KMS-11 (cell line): Measurements from ENCODE around the gene ADAM12.

Source experiments
- H2AFZ ChIP-seq: fragments of 200-600 bp; sonication (generic); 2 replicates; pipeline ENCODE4 v1.6.1; 2016; ENCODE audit warnings: antibody characterized with exemption, mixed run types, low read depth
- H3K27ac ChIP-seq: fragments of 200-600 bp; sonication (generic); 2 replicates; pipeline ENCODE4 v1.6.1; 2016; ENCODE audit warnings: mild to moderate bottlenecking, mixed run types
- H3K27me3 ChIP-seq: fragments of 200-600 bp; sonication (generic); 2 replicates; pipeline ENCODE4 v1.6.1; 2017; ENCODE audit warnings: mild to moderate bottlenecking, low read depth, mixed run types, moderate library complexity; ENCODE audit not compliant: insufficient read depth
- H3K36me3 ChIP-seq: fragments of 200-600 bp; sonication (generic); 2 replicates; pipeline ENCODE4 v1.6.1; 2017; ENCODE audit warnings: mild to moderate bottlenecking, mixed run types; ENCODE audit not compliant: insufficient read depth
- H3K4me1 ChIP-seq: fragments of 200-600 bp; sonication (generic); 2 replicates; pipeline ENCODE4 v1.6.1; 2016; ENCODE audit warnings: mild to moderate bottlenecking, low read depth, mixed run types; ENCODE audit not compliant: poor library complexity, severe bottlenecking
- H3K4me2 ChIP-seq: fragments of 200-600 bp; sonication (generic); 2 replicates; pipeline ENCODE4 v1.7.0; 2016; ENCODE audit warnings: mild to moderate bottlenecking, mixed run types
- H3K4me3 ChIP-seq: fragments of 200-600 bp; sonication (generic); IDR thresholded peaks from 2 replicates; pipeline ENCODE4 v1.6.1; 2017; ENCODE audit warnings: low read depth, low read length, mixed read lengths; ENCODE audit not compliant: insufficient read depth
- H3K79me2 ChIP-seq: fragments of 200-600 bp; sonication (generic); 2 replicates; pipeline ENCODE4 v1.6.1; 2016; ENCODE audit warnings: low read depth, mixed run types; ENCODE audit not compliant: insufficient read depth
- H3K9ac ChIP-seq: fragments of 200-600 bp; sonication (generic); 2 replicates; pipeline ENCODE4 v1.6.1; 2016; ENCODE audit warnings: mild to moderate bottlenecking, mixed run types
- H4K20me1 ChIP-seq: fragments of 200-600 bp; sonication (generic); 2 replicates; pipeline ENCODE4 v1.6.1; 2016; ENCODE audit warnings: mild to moderate bottlenecking, mixed run types; ENCODE audit not compliant: insufficient read depth
- TF ChIP-seq, protein P1 (sequence below): fragments of 200-600 bp; sonication (generic); conservative IDR thresholded peaks from 2 replicates; pipeline ENCODE4 v1.6.1; 2017; ENCODE audit warnings: low read depth, mild to moderate bottlenecking, antibody characterized with exemption, low read length, moderate library complexity, mixed read lengths

Gene ADAM12

DNA sequence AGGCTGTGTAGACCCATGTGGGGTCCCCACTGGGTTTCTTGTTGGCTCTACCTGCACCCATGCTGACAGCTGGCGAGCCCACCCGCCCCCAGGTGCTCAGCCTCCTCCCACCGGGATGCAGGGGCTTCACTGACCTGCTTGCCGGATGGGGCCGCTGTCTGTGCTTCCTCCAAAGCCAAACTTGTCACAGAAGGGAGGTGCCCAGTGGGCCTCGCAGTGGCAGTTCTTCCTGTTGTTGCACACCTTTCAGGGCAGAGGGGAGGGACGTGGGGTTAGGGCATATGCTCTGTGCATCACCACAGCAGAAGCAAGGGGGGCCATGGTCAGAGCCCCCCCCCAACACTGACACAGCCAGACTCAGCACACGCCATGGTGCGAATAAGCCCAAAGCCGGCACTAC is 345.4 kb downstream of the ADAM12 start:
- no peak overlapping the region for H3K27ac ChIP-seq
- H3K27me3 ChIP-seq: no peaks in the 10 kb centered on the region

DNA sequence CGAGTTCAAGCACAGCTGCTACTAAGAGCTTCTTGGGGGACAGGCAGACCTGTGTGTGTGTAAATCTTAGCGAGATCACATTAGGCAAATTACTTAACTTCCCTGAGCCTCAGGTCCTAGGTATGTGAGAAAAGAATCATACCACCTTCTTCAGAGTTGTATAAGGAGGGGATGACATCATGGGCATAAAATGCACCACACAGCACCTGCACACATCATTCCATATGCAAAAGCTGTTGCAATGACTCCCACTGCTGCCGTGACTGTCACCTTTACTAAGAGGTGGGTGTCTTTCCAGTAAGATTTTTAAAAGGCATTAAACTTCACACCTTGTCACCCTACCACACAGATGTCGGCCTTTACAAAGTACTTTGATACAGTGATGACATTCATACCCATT is 345.9 kb downstream of the ADAM12 start:
- no peaks in the 10 kb centered on the region for H3K36me3 ChIP-seq
- H4K20me1 ChIP-seq: no peaks in the 10 kb centered on the region
- H3K4me1 ChIP-seq: no peaks in the 10 kb centered on the region
- H3K27me3 ChIP-seq: no peaks in the 10 kb centered on the region
- no peak overlapping the region for H2AFZ ChIP-seq
- H3K79me2 ChIP-seq: no peaks in the 10 kb centered on the region
- TF ChIP-seq, protein P1, sequence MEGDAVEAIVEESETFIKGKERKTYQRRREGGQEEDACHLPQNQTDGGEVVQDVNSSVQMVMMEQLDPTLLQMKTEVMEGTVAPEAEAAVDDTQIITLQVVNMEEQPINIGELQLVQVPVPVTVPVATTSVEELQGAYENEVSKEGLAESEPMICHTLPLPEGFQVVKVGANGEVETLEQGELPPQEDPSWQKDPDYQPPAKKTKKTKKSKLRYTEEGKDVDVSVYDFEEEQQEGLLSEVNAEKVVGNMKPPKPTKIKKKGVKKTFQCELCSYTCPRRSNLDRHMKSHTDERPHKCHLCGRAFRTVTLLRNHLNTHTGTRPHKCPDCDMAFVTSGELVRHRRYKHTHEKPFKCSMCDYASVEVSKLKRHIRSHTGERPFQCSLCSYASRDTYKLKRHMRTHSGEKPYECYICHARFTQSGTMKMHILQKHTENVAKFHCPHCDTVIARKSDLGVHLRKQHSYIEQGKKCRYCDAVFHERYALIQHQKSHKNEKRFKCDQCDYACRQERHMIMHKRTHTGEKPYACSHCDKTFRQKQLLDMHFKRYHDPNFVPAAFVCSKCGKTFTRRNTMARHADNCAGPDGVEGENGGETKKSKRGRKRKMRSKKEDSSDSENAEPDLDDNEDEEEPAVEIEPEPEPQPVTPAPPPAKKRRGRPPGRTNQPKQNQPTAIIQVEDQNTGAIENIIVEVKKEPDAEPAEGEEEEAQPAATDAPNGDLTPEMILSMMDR: no peak
- H3K9ac ChIP-seq: no peak overlapping the region
- H3K4me2 ChIP-seq: no peak overlapping the region
- no peak overlapping the region for H3K4me3 ChIP-seq
- H3K27ac ChIP-seq: no peak overlapping the region

More for the DNA sequence above, 345.4 kb downstream of the ADAM12 start:
- H3K4me2 ChIP-seq: no peak overlapping the region
- no peaks in the 10 kb centered on the region for H3K79me2 ChIP-seq
- no peak overlapping the region for H2AFZ ChIP-seq
- no peaks in the 10 kb centered on the region for H4K20me1 ChIP-seq
- TF ChIP-seq, protein P1: no peak
- H3K9ac ChIP-seq: no peak overlapping the region
- H3K4me3 ChIP-seq: no peak overlapping the region
- no peaks in the 10 kb centered on the region for H3K36me3 ChIP-seq
- H3K4me1 ChIP-seq: no peaks in the 10 kb centered on the region

DNA sequence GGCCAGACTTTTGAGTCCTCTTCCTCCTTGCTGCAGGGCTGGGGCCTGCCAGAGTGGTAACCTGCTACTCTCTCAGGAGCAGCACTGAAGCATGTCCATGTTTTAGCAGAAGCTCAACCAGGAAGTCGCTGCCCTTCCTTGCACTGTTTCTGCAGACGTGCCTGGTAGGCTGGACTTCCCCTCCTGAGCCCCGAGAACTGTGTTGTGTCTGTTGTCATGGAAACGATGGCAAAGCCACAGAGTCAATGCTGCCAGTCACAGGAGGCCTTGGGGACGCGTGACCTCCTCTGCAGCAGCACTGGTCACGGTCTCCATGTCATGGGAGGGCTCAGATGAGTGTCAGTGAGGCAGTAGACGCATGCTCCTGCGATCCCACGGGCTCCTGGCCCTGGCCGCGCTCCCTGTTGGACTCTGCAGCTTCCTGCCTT is 346.5 kb downstream of the ADAM12 start:
- Histone ChIP-seq H3K4me3 (no peak overlapping the region), H4K20me1 (no peaks in the 10 kb centered on the region), H3K4me1 (no peaks in the 10 kb centered on the region), H3K79me2 (no peaks in the 10 kb centered on the region), H3K9ac (no peak overlapping the region), H3K27me3 (no peaks in the 10 kb centered on the region), H3K4me2 (no peak overlapping the region), H3K36me3 (no peaks in the 10 kb centered on the region), H3K27ac (no peak overlapping the region), H2AFZ (peak overlapping the region; percentile 9; the same call in 1 of the 2 replicates)
- TF ChIP-seq, protein P1: no peak

DNA sequence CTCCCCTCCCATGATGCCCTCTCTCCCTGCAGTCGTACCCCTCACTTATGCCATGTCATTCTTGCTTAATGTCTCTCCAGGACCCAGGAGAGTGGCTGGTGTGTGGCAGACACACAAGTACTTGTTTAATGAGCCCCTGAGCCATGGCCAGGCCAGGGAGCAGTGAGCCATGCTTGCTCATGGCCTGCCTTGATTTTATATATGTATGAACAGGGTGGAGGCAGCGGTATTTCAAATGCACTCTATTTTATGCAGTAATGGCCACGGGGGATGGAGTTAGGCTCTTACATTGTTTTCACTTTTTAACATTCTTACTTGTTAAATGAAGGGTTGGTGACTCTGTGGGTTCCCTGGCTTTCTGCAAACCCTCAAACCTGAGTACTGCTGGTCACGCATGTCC is 347.2 kb downstream of the ADAM12 start:
- Histone ChIP-seq H3K79me2 (no peaks in the 10 kb centered on the region), H3K9ac (no peak overlapping the region), H4K20me1 (no peaks in the 10 kb centered on the region), H3K36me3 (no peaks in the 10 kb centered on the region), H3K27me3 (no peaks in the 10 kb centered on the region), H3K4me3 (no peak overlapping the region), H3K4me1 (no peaks in the 10 kb centered on the region), H3K4me2 (no peak overlapping the region), H3K27ac (no peak overlapping the region), H2AFZ (no peak overlapping the region)
- TF ChIP-seq, protein P1: no peak
